GM12891 (cell line): ENCODE data around the gene RNF220.

Experiments used
- DNase-seq: peaks from one replicate; pipeline ENCODE4 v3.0.0; 2011; ENCODE audit warnings: low spot score; ENCODE audit not compliant: insufficient read length
- FAIRE-seq: peaks from 2 replicates; lab custom pipeline; 2011; peaks lifted over from hg19 to GRCh38; lab: Jason Lieb, UNC
- PAX5 ChIP-seq: IDR thresholded peaks from 2 replicates; pipeline ENCODE4 v1.6.1; 2011; ENCODE audit warnings: low read length, moderate library complexity, mild to moderate bottlenecking; ENCODE audit not compliant: insufficient read depth, severe bottlenecking
- POLR2A ChIP-seq: IDR thresholded peaks from 2 replicates; pipeline ENCODE4 v1.6.1; 2011; ENCODE audit warnings: low read depth, low read length, control low read depth
- POLR2AphosphoS5 ChIP-seq: IDR thresholded peaks from 2 replicates; pipeline ENCODE4 v1.6.1; 2011; ENCODE audit warnings: low read depth, low read length, control low read depth
- POU2F2 ChIP-seq: IDR thresholded peaks from 2 replicates; pipeline ENCODE4 v1.6.1; 2011; ENCODE audit warnings: low read depth, mild to moderate bottlenecking, control low read depth, low read length, moderate library complexity
- SPI1 ChIP-seq: IDR thresholded peaks from 2 replicates; pipeline ENCODE4 v1.6.1; 2011; ENCODE audit warnings: low read depth, low read length, control low read depth
- TAF1 ChIP-seq: IDR thresholded peaks from 2 replicates; pipeline ENCODE4 v1.6.1; 2011; ENCODE audit warnings: low read depth, low read length, control low read depth

Gene RNF220

GRCh38 chr1:44608141-44608540 lies 203.1 kb downstream of the RNF220 start:
- TF ChIP-seq PAX5 (no peak), POLR2A (no peak), SPI1 (no peak), POU2F2 (no peak), POLR2AphosphoS5 (no peak), TAF1 (no peak)
- DNase-seq (no peak), FAIRE-seq (peak; percentile 41)

- no peak for TF ChIP-seq TAF1
- no peak for TF ChIP-seq POLR2AphosphoS5
- TF ChIP-seq PAX5, result no peak
- TF ChIP-seq SPI1, result no peak
- TF ChIP-seq POLR2A, result no peak
- TF ChIP-seq POU2F2, result no peak
- no peak for FAIRE-seq
- no peak for DNase-seq
Observed at GRCh38 chr1:44609412-44609767, 204.3 kb downstream of the RNF220 start.

GRCh38 chr1:44609768-44610526 lies 204.9 kb downstream of the RNF220 start:
- TF ChIP-seq SPI1, result no peak
- no peak for TF ChIP-seq POU2F2
- TF ChIP-seq PAX5, result no peak
- no peak for TF ChIP-seq POLR2AphosphoS5
- no peak for TF ChIP-seq POLR2A
- no peak for TF ChIP-seq TAF1
- DNase-seq, result no peak
- FAIRE-seq, result no peak

- DNase-seq (no peak), FAIRE-seq (no peak)
- TF ChIP-seq PAX5 (no peak), POLR2AphosphoS5 (no peak), POU2F2 (no peak), TAF1 (no peak), SPI1 (no peak), POLR2A (no peak)
Observed at GRCh38 chr1:44610527-44611148, 205.6 kb downstream of the RNF220 start.

GRCh38 chr1:44611419-44611818 lies 206.4 kb downstream of the RNF220 start:
- DNase-seq (no peak), FAIRE-seq (no peak)
- TF ChIP-seq POLR2A (no peak), POLR2AphosphoS5 (no peak), PAX5 (no peak), POU2F2 (no peak)

- no peak for DNase-seq
- TF ChIP-seq POLR2A (no peak), TAF1 (no peak), SPI1 (no peak)
- FAIRE-seq, result no peak
Observed at GRCh38 chr1:44611866-44612265, 206.8 kb downstream of the RNF220 start.

- no peak for FAIRE-seq
- TF ChIP-seq SPI1 (no peak), PAX5 (no peak)
- no peak for DNase-seq
Observed at GRCh38 chr1:44613941-44614340, 208.9 kb downstream of the RNF220 start.

GRCh38 chr1:44616284-44616990 lies 211.4 kb downstream of the RNF220 start:
- TF ChIP-seq PAX5, result no peak
- no peak for TF ChIP-seq SPI1
- DNase-seq, result no peak
- FAIRE-seq, result no peak

GRCh38 chr1:44616991-44617702 lies 212.1 kb downstream of the RNF220 start:
- DNase-seq (no peak), FAIRE-seq (no peak)
- TF ChIP-seq POLR2AphosphoS5 (no peak), PAX5 (no peak), POLR2A (no peak), TAF1 (no peak), SPI1 (no peak), POU2F2 (no peak)
